ENCODE results near the gene ERFE. TPM values are rescaled to one million over a fixed set of nuclear protein-coding genes. Genes with fewer than 3 reads are reported as not detected.

The ERFE gene
- total and polyA plus RNA-seq, 2 of the 4 experiments (the other 2 are of a cell fraction) = 1.3 to 3.5 TPM

- H2BK5ac ChIP-seq (ENCODE audit: low read depth, low read length, poor library complexity, severe bottlenecking) = peak overlapping the region; percentile 83
- peak overlapping the region; percentile 51 for H2AFZ ChIP-seq (replicated peaks; ENCODE audit: low read length, poor library complexity)
- ATAC-seq (ENCODE audit: low read depth) (0 out of 2 replicates have a peak, but pooled peaks have one; percentile 7), DNase-seq (no peak)
- in situ Hi-C loops (cut with MboI; ENCODE audit: low sequenced_read_pairs) = no loop called here
- peak overlapping the region; percentile 80 for H3K27ac ChIP-seq (ENCODE audit: insufficient read depth, low read length)
- H3K27me3 ChIP-seq (ENCODE audit: control insufficient read depth, insufficient read depth, low read length) = no peaks in the 10 kb centered on the region
- peak overlapping the region; percentile 99 for H2BK20ac ChIP-seq (ENCODE audit: low read depth, low read length)
- H2AK9ac ChIP-seq (replicated peaks; ENCODE audit: low read depth, low read length, poor library complexity) = peak overlapping the region; percentile 17
- H4K91ac ChIP-seq (ENCODE audit: insufficient read depth, low read depth, low read length) = peak overlapping the region; percentile 98
- peak overlapping the region; percentile 98 for H3K4ac ChIP-seq (ENCODE audit: low read depth, low read length)
- peak overlapping the region; percentile 72 for H3K56ac ChIP-seq (ENCODE audit: extremely low read depth, insufficient read depth, low read length)
- peak overlapping the region; percentile 95 for H2BK120ac ChIP-seq (ENCODE audit: low read depth, low read length)
- H3K4me3 ChIP-seq (ENCODE audit: insufficient read depth, low read depth, low read length) = no peak overlapping the region
- H3K9me1 ChIP-seq (ENCODE audit: insufficient read depth, low read length) = 0 out of 2 replicates have a peak, but pooled peaks cover 10% of the 10 kb centered on the region
- no peak overlapping the region for H3K4me2 ChIP-seq (ENCODE audit: low read depth, low read length)
- peaks cover 17% of the 10 kb centered on the region for H3K4me1 ChIP-seq (ENCODE audit: control insufficient read depth, insufficient read depth, low read length)
- peak overlapping the region; percentile 92 for H3K14ac ChIP-seq (replicated peaks; ENCODE audit: low read depth, low read length)
- H3K79me1 ChIP-seq (ENCODE audit: low read depth in 1 of 2, low read length in 2 of 2) = no peaks in the 10 kb centered on the region
- peak overlapping the region; percentile 42; the same call in 1 of the 3 replicates for H2BK15ac ChIP-seq (ENCODE audit: low read depth, low read length)
- intact Hi-C loops (cut with micrococcal nuclease) = no loop called here
- peak overlapping the region; percentile 82; the same call in 1 of the 2 replicates for H4K5ac ChIP-seq (ENCODE audit: low read depth, low read length)
- H4K20me1 ChIP-seq (ENCODE audit: insufficient read depth, low read length) = no peaks in the 10 kb centered on the region
- POLR2A ChIA-PET (ENCODE audit: unreplicated experiment) = no interaction called here
- peak overlapping the region; percentile 83 to 85 for H4K8ac ChIP-seq (ENCODE audit: low read depth in 2 of 2, low read length in 2 of 2)
- no peaks in the 10 kb centered on the region for H3K9me3 ChIP-seq (ENCODE audit: control insufficient read depth, insufficient read depth, low read length)
- dilution Hi-C loops (cut with HindIII; ENCODE audit: low sequenced_read_pairs, unreplicated experiment) = no loop called here
- WGBS, 2 experiments (ENCODE audit: extremely low coverage in 2 of 2, insufficient read length in 1 of 2) = no CpG with 5 or more reads among the region's 5 CpGs
- TF ChIP-seq RFX5 (IDR thresholded peaks at IDR 0.05; ENCODE audit: low read depth, low read length) = no peak
- no peak for TF ChIP-seq CEBPB (IDR thresholded peaks at IDR 0.05; ENCODE audit: low read depth, low read length)
- TF ChIP-seq RAD21 (IDR thresholded peaks at IDR 0.05; ENCODE audit: low read length) = no peak
- TF ChIP-seq, protein P1, sequence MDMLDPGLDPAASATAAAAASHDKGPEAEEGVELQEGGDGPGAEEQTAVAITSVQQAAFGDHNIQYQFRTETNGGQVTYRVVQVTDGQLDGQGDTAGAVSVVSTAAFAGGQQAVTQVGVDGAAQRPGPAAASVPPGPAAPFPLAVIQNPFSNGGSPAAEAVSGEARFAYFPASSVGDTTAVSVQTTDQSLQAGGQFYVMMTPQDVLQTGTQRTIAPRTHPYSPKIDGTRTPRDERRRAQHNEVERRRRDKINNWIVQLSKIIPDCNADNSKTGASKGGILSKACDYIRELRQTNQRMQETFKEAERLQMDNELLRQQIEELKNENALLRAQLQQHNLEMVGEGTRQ (IDR thresholded peaks at IDR 0.05; ENCODE audit: low read depth, low read length) = no peak
- TF ChIP-seq MAFK (IDR thresholded peaks at IDR 0.05; ENCODE audit: low read depth, low read length) = no peak
- TF ChIP-seq, protein P2, sequence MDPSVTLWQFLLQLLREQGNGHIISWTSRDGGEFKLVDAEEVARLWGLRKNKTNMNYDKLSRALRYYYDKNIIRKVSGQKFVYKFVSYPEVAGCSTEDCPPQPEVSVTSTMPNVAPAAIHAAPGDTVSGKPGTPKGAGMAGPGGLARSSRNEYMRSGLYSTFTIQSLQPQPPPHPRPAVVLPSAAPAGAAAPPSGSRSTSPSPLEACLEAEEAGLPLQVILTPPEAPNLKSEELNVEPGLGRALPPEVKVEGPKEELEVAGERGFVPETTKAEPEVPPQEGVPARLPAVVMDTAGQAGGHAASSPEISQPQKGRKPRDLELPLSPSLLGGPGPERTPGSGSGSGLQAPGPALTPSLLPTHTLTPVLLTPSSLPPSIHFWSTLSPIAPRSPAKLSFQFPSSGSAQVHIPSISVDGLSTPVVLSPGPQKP (IDR thresholded peaks at IDR 0.05; ENCODE audit: borderline replicate concordance, low read depth, low read length) = no peak
- TF ChIP-seq POLR2A (IDR thresholded peaks at IDR 0.05; ENCODE audit: low read depth, low read length) = no peak
- TF ChIP-seq FOS (IDR thresholded peaks at IDR 0.05; ENCODE audit: low read depth, low read length) = no peak
- no peak for TF ChIP-seq SMC3 (IDR thresholded peaks at IDR 0.05; ENCODE audit: low read depth, low read length)
- TF ChIP-seq RCOR1 (IDR thresholded peaks at IDR 0.05; ENCODE audit: insufficient replicate concordance, low read length) = no peak
- TF ChIP-seq CHD1 (IDR thresholded peaks at IDR 0.05; ENCODE audit: low read depth, low read length) = no peak
- TF ChIP-seq MAZ (IDR thresholded peaks at IDR 0.05; ENCODE audit: borderline replicate concordance, low read depth, low read length) = no peak
- no peak for TF ChIP-seq CTCF (conservative IDR thresholded peaks at IDR 0.05; ENCODE audit: low read depth, low read length)
- no peak for TF ChIP-seq BHLHE40 (IDR thresholded peaks at IDR 0.05; ENCODE audit: low read depth, low read length)
- no peak for TF ChIP-seq MXI1 (IDR thresholded peaks at IDR 0.05; ENCODE audit: borderline replicate concordance, low read depth, low read length)
- TF ChIP-seq NFE2L2 (IDR thresholded peaks at IDR 0.05; ENCODE audit: low read depth, low read length) = no peak
- peak overlapping the region; percentile 94 for H3K23ac ChIP-seq (ENCODE audit: low read depth, low read length)
- H2AK5ac ChIP-seq (ENCODE audit: low read depth, low read length) = peak overlapping the region; percentile 99
- no peak overlapping the region for H3K9ac ChIP-seq (ENCODE audit: low read depth, low read length)
- no TSS peak for BruUV-seq (replicated peaks)
- H3K36me3 ChIP-seq (ENCODE audit: control insufficient read depth, insufficient read depth, low read length) = no peaks in the 10 kb centered on the region
- peak overlapping the region; percentile 78 for H3K18ac ChIP-seq (ENCODE audit: low read depth, low read length)
- CTCF ChIA-PET = no interaction called here
These were observed 14.5 kb upstream of the ERFE start for GRCh38 chr2:238144262-238144661.

All from IMR-90 (cell line).